GM13977 (cell line): ENCODE measurements around the gene SNRNP27.

Source experiments
- DNase-seq: peaks from one replicate; pipeline ENCODE4 v3.0.0; 2012; ENCODE audit warnings: low spot score
- CTCF ChIP-seq: IDR thresholded peaks from 2 replicates; pipeline ENCODE4 v1.5.1; 2012; ENCODE audit warnings: mild to moderate bottlenecking, control low read depth; ENCODE audit not compliant: insufficient read depth; ENCODE audit errors: extremely low read depth, missing control alignments
- in situ Hi-C: fragments of 300-500 bp; cut with MboI; formaldehyde crosslinking; loops from one replicate; pipeline ENCODE4 v1.12.0; 2022; ENCODE audit warnings: low sequenced_read_pairs, low pct_unique_long_range_greater_than_20kb, mixed read lengths, inconsistent platforms; ENCODE audit not compliant: unreplicated experiment

The SNRNP27 gene

GRCh38 chr2:69932596-69932922 is 38.8 kb downstream of the SNRNP27 start:
- TF ChIP-seq CTCF, result no peak
- in situ Hi-C loops, result no loop called here
- DNase-seq, result no peak

DNA sequence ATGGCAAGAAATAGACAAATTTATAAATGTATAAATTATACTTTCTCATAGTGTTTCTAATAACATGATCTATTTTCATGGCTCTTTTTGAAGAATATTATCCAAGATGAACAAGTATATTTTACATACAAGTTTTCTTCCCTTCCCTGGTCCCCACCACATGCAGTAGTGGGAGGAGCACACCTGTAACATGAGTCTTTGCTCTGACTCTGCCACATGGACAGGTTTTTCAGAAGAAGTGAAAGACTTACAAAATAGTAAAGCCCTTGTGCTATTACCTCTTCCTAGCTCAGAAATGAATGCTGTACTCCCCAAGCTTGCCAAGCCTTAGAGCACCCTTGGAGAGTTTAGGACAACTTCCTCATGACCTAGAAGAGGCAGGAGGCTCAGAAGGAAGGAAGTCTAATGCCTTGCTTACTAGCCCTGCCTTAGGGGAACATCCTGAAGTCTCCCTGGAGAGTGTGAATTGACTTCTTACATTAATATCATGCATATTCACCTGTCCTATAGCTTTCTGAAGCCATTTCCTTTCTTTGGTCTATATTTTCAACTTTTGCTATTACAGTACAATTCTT is 39.6 kb downstream of the SNRNP27 start:
- in situ Hi-C loops, result no loop called here
- DNase-seq, result no peak

DNA sequence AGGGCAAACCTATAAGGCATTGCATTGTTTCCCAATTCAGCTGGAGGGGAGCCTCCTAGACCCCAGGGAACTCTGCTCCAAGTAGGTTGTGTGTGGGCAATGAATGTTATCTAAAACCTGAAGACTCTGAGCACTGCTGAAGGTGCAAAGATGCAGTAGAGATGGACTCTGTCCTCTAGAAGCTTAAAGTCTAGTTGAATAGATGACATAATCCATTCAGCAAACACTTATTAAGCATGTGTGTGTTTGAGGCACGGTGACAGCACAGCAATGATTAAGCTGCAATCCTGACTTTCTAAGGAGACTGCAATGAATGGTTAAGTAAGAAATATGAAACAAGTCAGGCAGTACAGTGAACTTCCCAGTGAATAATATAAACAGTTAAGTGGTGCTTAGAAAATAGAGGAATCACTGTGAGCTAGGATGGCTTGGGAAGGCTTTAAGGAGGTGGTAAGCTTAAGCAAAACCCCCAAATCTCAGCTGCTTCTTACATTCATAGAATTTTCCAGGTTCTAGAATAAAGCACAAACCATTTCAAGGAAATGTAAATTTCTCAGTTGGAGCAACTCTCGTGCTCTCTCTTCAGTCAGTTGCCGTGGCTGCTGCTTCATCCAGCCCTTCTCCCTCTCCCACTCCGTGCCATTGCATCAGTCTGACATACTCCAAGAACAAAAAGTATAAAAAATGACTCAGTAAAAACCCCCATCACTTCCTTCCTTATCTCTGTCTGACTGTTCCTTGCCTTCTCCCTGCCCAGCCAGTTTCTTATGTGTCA is 40.3 kb downstream of the SNRNP27 start:
- in situ Hi-C loops, result no loop called here
- no peak for DNase-seq
- TF ChIP-seq CTCF, result no peak

More for the DNA sequence above, 39.6 kb downstream of the SNRNP27 start:
- TF ChIP-seq CTCF, result no peak

DNA sequence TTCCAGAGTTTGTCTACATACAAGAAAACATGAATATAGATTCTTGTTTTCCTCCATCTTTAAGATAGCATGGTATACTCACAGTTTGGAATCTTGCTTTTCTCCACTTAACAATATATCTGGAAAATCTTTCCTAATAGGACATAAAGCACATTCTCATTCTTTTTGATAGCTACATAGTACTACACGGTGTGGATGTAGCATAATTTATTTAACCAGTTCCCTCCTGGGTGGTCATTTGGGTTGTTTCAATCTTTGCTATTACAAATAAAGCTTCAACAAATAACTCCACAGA is 40.8 kb downstream of the SNRNP27 start:
- in situ Hi-C loops, result no loop called here

DNA sequence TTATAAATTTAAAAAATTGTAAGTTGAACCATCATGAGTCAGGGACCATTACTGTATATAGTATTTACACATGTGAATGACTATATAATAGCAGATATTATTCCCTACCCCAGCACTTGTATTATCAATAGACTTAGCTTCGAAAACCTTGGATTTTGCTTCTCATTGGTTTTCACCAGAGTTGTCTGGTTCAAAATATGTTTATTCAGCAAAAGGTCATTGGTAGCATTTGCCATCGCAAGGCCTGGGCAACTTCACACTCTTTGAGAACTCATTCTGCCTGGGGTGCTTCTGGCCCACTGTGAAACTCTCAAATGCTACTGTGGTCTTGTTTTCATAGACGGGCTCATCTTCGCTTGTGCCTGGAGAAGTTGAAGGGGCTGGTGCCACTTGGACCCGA is 41.3 kb downstream of the SNRNP27 start:
- TF ChIP-seq CTCF, result no peak
- in situ Hi-C loops, result no loop called here
- DNase-seq, result no peak

More for the DNA sequence above, 40.8 kb downstream of the SNRNP27 start:
- no peak for TF ChIP-seq CTCF
- no peak for DNase-seq

GRCh38 chr2:69936906-69937305 is 43.1 kb downstream of the SNRNP27 start:
- DNase-seq, result no peak
- in situ Hi-C loops, result no loop called here
- no peak for TF ChIP-seq CTCF
